OCI-LY7 (cell line): ENCODE data around the gene LAGE3. TPM values are rescaled to one million over a fixed set of nuclear protein-coding genes. Genes with fewer than 3 reads are reported as not detected.

ENCODE experiments used
- BruUV-seq: library from RNA; stranded (reverse); fragments of 400-500 nt; replicated peaks from 2 replicates; lab custom pipeline; 2021; lab: Mats Ljungman, UMichigan
- CTCF ChIA-PET: fragments of 300-600 bp; sonication (Branson Sonifier 250); formaldehyde crosslinking; loops from one replicate; lab custom pipeline; 2022; ENCODE audit warnings: antibody characterized with exemption; ENCODE audit not compliant: unreplicated experiment; lab: Charles Lee
- POLR2A ChIA-PET: fragments of 300-600 bp; sonication (Branson Sonifier 250); formaldehyde crosslinking; loops from one replicate; lab custom pipeline; 2022; ENCODE audit warnings: antibody characterized with exemption; lab: Charles Lee
- DNase-seq: peaks from one replicate; pipeline ENCODE4 v3.0.0-alpha.2; 2015; ENCODE audit warnings: low spot score
- H2AFZ ChIP-seq: fragments of 200-600 bp; sonication (generic), shearing (Covaris generic); 2 replicates; pipeline ENCODE4 v1.6.1; 2014; ENCODE audit warnings: mild to moderate bottlenecking, antibody characterized with exemption, low read length, moderate library complexity
- H3K27ac ChIP-seq: fragments of 200-600 bp; sonication (generic); 2 replicates; pipeline ENCODE4 v1.5.1; 2014; ENCODE audit warnings: mixed run types, low read depth, mild to moderate bottlenecking, moderate library complexity, low read length, inconsistent platforms; ENCODE audit not compliant: poor library complexity, severe bottlenecking
- H3K36me3 ChIP-seq: fragments of 200-600 bp; sonication (generic); 2 replicates; pipeline ENCODE4 v1.6.1; 2014; ENCODE audit warnings: mild to moderate bottlenecking, antibody characterized with exemption, low read length, moderate library complexity, mixed read lengths; ENCODE audit not compliant: insufficient read depth
- H3K4me1 ChIP-seq: fragments of 200-600 bp; sonication (generic); 2 replicates; pipeline ENCODE4 v1.5.1; 2014; ENCODE audit warnings: mild to moderate bottlenecking, low read length; ENCODE audit not compliant: insufficient read depth, poor library complexity, severe bottlenecking
- H3K4me2 ChIP-seq: fragments of 200-600 bp; sonication (generic); 2 replicates; pipeline ENCODE4 v1.6.1; 2014; ENCODE audit warnings: mild to moderate bottlenecking, low read length
- H3K4me3 ChIP-seq: fragments of 200-600 bp; sonication (generic); 2 replicates; pipeline ENCODE4 v1.5.1; 2014; ENCODE audit warnings: mild to moderate bottlenecking, low read depth, low read length; ENCODE audit not compliant: poor library complexity, severe bottlenecking
- H3K79me2 ChIP-seq: fragments of 200-600 bp; sonication (generic); 2 replicates; pipeline ENCODE4 v1.6.1; 2016; ENCODE audit warnings: low read depth, mild to moderate bottlenecking, low read length, moderate library complexity, mixed read lengths; ENCODE audit not compliant: insufficient read depth
- H3K9me2 ChIP-seq: fragments of 200-600 bp; sonication (generic); 2 replicates; pipeline ENCODE4 v1.6.1; 2016; ENCODE audit warnings: mild to moderate bottlenecking, low read length, mixed read lengths; ENCODE audit not compliant: insufficient read depth
- H3K9me3 ChIP-seq: fragments of 200-600 bp; sonication (generic); 2 replicates; pipeline ENCODE4 v1.6.1; 2014; ENCODE audit warnings: mild to moderate bottlenecking, mixed run types, low read length, mixed read lengths
- H4K20me1 ChIP-seq: fragments of 200-600 bp; sonication (generic); 2 replicates; pipeline ENCODE4 v1.6.1; 2014; ENCODE audit warnings: mild to moderate bottlenecking, antibody characterized with exemption, low read length, moderate library complexity, mixed read lengths; ENCODE audit not compliant: insufficient read depth
- CTCF ChIP-seq: fragments of 200-600 bp; sonication (generic); conservative IDR thresholded peaks from 2 replicates; pipeline ENCODE4 v1.5.1; 2014; ENCODE audit warnings: mild to moderate bottlenecking, antibody characterized with exemption, low read length, moderate library complexity, mixed read lengths
- EZH2phosphoT487 ChIP-seq: fragments of 200-600 bp; sonication (generic); IDR thresholded peaks from 2 replicates; pipeline ENCODE4 v1.6.1; 2018; ENCODE audit warnings: low read depth, borderline replicate concordance, mild to moderate bottlenecking, mixed run types, antibody characterized with exemption, low read length, moderate library complexity, mixed read lengths
- intact Hi-C: fragments of 100-400 bp; cut with micrococcal nuclease; formaldehyde crosslinking; loops from one replicate; pipeline ENCODE4 v1.10.0; 2022; ENCODE audit not compliant: unreplicated experiment
- total RNA-seq, 2 experiments: library from RNA; depleted of rRNA in 1 of 2; stranded (reverse); fragments of >200 nt in 1 of 2; shearing (Covaris generic) in 1 of 2; gene quantifications; 2 replicates each; pipeline ENCODE4 v1.2.3, GENCODE V29; 2014 to 2022

Gene LAGE3
- total RNA-seq, 2 experiments from 2014 or later: 40.6 to 70.1 TPM

GRCh38 chrX:154436374-154436982 lies 42.6 kb downstream of the LAGE3 start:
- Histone ChIP-seq H2AFZ (peak overlapping the region; percentile 54; the same call in 1 of the 2 replicates), H3K4me2 (peak overlapping the region; percentile 61), H3K9me3 (no peaks in the 10 kb centered on the region), H3K4me3 (peak overlapping the region; percentile 83), H3K79me2 (peaks cover 17% of the 10 kb centered on the region), H3K36me3 (peaks cover 33% of the 10 kb centered on the region; the same call in 1 of the 2 replicates), H3K27ac (no peak overlapping the region), H3K4me1 (peaks cover 15% of the 10 kb centered on the region), H4K20me1 (no peaks in the 10 kb centered on the region), H3K9me2 (no peaks in the 10 kb centered on the region)
- intact Hi-C loops: loop anchor here (1.0 kb wide), 1 partner anchor 24 kb away; no protein-coding TSS in a partner anchor
- no TSS peak for BruUV-seq
- TF ChIP-seq EZH2phosphoT487 (no peak), CTCF (no peak)
- ChIA-PET POLR2A (no interaction called here), CTCF (no interaction called here)
- peak; percentile 67 for DNase-seq

GRCh38 chrX:154435171-154435733 lies 43.8 kb downstream of the LAGE3 start:
- Histone ChIP-seq H4K20me1 (no peaks in the 10 kb centered on the region), H3K4me1 (peaks cover 15% of the 10 kb centered on the region), H3K9me2 (no peaks in the 10 kb centered on the region), H3K36me3 (peaks cover 23% of the 10 kb centered on the region; the same call in 1 of the 2 replicates), H2AFZ (no peak overlapping the region), H3K4me3 (no peak overlapping the region), H3K79me2 (peaks cover 17% of the 10 kb centered on the region), H3K9me3 (no peaks in the 10 kb centered on the region), H3K27ac (no peak overlapping the region), H3K4me2 (no peak overlapping the region)
- TF ChIP-seq CTCF (no peak), EZH2phosphoT487 (no peak)
- BruUV-seq: no TSS peak
- ChIA-PET CTCF (no interaction called here), POLR2A (interaction anchor here (0.6 kb wide), 1 partner anchor 64 kb away, joined by 4 read pairs; no protein-coding TSS in a partner anchor)
- DNase-seq: no peak
- intact Hi-C loops: no loop called here
